HG03442 (cell line): ENCODE measurements around the gene METTL2B.
"Not testable (repeated sequence)": the region's sequence is repeated elsewhere in the genome, so short reads cannot be mapped to it uniquely, and the experiment has no call there.

Experiments used
- ATAC-seq: cut with Tn5 transposase; IDR thresholded peaks from one replicate; pipeline ENCODE4 v1.9.1; 2021; ENCODE audit warnings: mild to moderate bottlenecking, moderate library complexity; ENCODE audit not compliant: unreplicated experiment

Gene METTL2B

DNA sequence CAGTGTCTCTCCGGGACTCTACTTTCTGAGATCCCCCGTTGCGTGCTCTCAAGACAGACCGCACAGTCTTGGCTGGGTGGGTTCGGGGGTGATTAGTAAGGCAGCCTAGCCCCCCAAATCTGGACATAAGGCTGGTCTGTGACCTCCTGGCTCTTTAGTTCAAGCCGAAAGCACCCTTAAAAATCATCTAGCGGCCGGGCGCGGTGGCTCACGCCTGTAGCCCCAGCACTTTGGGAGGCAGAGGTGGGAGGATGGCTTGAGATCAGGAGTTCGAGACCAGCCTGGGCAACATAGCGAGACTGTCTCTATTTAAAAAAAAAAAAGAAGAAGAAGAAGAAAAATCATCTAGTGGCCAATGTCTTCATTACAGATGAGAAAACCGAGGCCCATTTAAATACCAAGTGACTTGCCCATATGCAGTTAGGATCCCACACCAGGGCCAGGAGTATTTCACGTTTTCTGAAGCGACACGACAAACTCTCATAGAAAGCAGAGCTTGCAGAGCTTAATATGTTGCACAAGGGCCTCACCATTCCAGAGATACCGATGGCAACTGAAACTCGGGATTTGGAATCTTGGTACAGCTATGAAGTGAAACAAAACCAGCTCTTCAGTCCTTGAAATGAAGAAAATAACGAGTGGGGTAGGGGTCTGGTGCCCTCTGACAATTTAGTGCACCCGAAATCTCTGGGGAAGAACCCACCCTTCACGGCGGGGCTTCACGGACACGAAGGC is 21.6 kb upstream of the METTL2B start:
- no peak for ATAC-seq

DNA sequence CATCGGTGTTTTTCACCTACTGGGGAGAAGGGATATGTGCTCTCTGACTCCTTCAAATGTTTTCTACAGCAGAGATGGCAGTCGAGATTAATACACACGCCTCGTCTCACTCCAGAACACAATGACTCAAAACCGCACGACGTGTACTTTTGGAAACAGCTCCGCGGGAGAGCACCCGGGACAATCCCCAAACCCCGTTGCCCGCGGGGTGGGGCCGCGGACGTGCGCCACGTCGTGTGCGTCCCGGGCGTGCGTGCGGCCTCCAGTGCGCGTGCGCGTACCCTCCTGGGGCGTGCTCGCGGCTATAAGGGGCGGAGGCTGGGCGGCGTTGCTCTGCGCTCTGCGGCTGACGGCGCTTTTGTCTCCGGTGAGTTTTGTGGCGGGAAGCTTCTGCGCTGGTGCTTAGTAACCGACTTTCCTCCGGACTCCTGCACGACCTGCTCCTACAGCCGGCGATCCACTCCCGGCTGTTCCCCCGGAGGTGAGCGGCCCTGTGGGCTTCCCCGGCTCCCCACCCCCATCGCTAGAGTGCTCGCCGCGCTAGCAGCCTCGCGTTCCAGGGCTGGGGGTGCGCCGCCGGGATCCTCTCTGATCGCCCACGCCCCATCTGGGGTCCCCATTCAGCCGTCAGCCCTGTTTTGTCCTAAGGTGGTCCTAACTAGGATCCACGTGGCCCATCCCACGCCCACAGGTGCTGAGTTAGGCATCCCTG is 20.8 kb upstream of the METTL2B start, which contains the start of gene HILPDA:
Gene HILPDA, plus strand, starts transcription at position 336 of the 712 bp plus-strand sequence. CDS start 1,391 bp downstream, outside the sequence.
- ATAC-seq = peak; percentile 85

DNA sequence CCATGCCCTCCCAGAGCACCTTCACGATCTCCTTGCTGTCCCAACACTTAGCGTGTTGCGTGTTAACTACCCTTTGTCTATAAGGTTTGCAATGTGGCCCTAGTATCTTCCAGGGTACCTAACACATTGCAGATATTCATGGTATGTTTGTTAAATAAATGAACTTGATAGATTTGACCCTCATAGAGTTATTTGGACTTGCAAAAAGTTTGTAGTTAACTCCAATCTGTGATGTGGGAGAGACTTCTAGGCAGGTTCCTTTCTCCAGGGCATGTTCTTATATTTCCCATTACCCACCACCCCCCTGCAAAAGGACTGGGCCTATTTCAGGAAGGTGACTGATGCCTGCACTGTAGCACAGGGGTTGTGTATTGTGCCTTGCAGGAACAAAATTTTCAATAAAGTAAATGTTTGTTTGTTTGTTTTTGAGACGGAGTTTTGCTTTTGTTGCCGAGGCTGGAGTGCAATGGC is 20.3 kb upstream of the METTL2B start:
- ATAC-seq = no peak

DNA sequence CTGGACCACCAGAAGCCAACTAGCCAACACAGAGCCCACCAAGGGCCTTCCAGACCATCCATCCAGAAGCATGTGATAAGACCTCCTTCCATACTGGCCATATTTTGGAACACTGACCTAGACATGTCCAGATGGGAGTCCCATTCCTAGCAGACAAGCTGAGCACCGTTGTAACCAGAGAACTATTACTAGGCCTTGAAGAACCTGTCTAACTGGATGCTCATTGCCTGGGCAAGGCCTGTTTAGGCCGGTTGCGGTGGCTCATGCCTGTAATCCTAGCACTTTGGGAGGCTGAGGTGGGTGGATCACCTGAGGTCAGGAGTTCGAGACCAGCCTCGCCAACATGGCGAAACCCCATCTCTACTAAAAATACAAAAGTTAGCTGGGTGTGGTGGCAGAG is 19.2 kb upstream of the METTL2B start:
- ATAC-seq = not testable (repeated sequence)

DNA sequence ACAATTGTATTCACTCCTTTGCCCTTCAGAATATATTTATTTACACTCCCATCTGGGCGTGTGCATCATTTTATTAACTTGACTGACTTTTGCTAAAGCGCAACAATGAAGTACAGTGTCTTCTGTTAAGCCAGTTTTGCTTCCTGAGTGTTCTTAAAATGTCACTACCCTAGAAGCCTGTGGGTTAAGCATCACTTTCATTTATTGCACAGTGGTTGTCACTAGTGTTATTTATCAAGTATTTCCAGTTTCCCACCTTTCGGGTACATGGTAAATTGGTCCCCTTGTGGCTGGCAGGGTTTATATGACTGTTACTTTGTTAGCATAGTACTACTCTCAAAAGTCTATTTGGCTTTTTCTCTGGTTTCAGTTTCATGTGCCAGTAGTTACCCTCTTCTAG is 17.6 kb upstream of the METTL2B start:
- peak; percentile 20 for ATAC-seq

DNA sequence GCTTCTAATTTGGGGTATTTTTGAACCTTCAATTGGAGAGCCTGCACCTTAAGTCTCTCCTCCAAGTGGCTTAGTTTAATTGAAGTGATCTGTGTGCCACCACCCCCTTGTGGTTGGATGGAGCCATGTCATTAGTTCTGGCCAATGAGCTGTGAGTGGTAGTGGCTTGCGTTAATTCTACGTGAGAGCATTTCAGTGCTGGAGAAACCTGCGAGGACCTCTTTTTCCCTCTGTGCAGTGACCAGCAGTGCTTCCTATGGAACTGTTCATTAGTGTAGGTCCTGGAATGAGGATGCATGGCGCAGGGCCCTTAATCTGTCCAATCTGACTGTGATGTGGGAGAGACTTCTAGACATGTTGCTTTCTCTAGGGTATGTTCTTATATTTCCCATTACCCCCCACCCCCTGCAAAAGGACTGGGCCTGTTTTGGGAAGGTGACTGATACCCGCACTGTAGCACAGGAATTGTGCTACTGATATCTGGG is 17.1 kb upstream of the METTL2B start:
- ATAC-seq = peak; percentile 40

DNA sequence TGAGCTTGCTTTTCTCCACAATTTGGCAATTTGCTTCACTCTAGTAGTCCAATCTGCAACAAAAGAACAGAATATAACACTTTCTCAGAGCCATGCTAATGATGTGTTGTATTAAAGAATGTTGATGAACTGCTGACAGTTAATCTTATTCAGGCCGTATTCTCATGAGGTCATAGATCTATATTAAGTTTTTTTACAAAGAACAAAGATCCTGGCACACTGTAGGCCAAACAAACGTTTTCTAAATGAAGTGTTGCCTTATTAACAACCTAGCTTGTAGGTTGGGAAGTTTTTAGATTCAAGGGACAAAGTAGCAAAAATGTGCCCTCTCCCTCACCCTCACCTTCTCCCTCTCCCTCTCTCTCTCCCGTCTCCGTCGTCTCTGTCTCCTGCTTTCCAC is 14.1 kb upstream of the METTL2B start:
- ATAC-seq = no peak

DNA sequence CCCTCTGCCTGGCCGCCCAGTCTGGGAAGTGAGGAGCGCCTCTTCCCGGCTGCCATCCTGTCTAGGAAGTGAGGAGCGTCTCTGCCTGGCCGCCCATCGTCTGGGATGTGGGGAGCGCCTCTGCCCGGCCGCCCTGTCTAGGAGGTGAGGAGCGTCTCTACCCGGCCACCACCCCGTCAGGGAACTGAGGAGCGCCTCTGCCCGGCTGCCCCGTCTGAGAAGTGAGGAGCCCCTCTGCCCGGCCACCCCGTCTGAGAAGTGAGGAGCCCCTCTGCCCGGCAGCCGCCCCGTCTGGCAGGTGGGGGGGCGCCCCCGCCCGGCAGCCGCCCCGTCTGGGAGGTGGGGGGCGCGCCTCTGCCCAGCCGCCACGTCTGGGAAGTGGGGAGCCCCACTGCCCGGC is 13.2 kb upstream of the METTL2B start:
- not testable (repeated sequence) for ATAC-seq

DNA sequence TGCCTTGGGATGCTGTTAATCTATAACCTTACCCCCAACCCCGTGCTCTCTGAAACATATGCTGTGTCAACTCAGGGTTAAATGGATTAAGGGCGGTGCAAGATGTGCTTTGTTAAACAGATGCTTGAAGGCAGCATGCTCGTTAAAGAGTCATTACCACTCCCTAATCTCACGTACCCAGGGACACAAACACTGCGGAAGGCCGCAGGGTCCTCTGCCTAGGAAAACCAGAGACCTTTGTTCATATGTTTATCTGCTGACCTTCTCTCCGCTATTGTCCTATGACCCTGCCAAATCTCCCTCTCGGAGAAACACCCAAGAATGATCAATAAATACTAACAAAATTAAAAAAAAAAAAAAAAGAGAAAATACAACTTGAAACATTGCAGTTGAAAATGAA is 12.6 kb upstream of the METTL2B start:
- ATAC-seq = not testable (repeated sequence)

DNA sequence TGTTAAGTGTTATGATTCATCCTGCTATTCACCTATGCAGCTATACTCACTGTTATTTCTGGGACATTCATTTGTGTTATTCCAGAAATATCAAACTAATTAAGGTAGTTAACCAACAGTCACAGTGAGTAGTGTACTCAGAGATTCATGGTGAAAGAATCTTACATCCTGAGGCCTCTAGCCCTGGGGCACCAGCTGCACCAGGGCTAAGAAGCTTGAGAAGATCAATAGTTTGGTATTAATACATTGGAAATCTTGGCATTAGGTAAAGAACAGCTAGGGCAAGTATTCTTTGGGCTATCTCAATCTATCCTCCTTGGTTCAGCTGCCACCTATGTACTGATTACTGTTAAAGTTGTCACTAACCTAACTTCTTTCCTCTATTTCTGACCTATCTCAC is 9.7 kb upstream of the METTL2B start:
- ATAC-seq = not testable (repeated sequence)

DNA sequence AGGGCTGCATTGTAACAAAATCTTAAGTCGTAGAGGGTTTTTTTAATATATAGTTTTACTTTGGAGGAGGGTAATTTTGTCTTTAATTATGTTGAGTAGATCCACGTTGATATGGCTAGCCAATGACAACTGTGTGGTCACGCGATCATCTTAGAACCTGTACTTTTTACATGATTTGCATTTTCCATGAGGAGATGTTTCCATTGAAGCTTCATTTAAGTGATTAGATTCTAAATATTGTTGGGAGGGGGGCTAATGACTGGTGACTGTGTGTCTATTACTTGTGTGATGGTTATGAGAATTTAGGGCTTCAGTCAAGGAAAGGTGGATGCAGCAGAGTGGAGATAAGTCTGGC is 765 bp downstream of the METTL2B start:
- not testable (repeated sequence) for ATAC-seq

DNA sequence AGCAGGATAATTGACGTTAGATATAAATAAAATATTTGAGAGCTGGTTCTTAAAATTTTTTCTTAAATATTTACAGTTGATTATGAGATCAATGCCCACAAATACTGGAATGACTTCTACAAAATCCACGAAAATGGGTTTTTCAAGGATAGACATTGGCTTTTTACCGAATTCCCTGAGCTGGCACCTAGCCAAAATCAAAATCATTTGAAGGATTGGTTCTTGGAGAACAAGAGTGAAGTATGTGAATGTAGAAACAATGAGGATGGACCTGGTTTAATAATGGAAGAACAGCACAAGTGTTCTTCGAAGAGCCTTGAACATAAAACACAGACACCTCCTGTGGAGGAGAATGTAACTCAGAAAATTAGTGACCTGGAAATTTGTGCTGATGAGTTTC is 2.5 kb downstream of the METTL2B start:
- not testable (repeated sequence) for ATAC-seq

DNA sequence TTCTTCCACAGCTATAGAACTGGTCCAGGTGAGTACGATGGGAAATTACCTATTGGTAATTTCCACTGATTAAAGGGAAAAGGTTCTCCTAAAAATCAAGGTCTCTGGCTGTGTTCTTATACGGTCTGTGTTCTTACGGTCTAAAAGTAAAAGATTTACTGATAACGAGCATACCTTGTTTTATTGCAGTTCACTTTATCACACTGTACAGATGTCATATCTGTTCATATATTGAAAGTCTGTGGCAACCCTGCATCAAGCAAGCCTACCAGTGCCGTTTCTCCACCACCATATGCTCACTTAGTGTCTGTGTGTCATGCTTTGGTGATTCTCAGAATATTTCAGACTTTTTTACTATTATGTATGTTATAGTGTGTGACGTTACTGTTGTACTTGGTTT is 11.6 kb downstream of the METTL2B start:
- ATAC-seq = not testable (repeated sequence)

DNA sequence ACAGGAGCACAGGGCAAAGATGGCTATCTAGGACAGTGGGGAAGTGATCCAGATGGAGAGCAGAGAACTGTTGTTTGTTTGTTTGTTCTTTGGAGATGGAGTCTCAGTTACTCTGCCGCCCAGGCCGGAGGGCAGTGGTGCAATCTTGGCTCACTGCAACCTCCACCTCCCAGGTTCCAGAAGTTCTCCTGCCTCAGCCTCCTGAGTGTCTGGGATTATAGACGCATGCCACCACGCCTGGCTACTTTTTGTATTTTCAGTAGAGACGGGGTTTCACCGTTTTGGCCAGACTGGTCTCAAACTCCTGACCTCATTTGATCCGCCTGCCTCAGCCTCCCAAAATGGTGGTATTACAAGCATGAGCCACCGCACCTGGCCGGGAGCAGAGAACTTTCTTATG is 20.9 kb downstream of the METTL2B start:
- no peak for ATAC-seq

DNA sequence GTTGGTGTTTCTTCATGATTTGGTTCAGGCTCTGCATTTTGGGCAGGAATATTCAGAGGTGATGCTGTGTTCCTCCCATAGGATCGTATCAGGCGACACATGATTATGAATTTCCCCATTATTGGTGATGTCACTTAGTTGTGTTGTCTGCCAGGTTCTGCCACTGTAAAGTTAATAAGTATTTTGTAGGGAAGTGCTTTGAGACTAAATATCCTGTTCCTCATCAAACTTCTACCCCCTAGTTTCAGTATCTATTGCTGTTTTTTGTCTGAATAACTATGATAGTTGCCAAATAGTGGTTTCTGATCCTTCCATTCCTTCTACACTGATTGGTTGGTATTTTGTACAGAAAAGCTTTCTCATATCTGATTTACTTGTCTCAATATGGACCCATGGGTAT is 28.9 kb downstream of the METTL2B start:
- not testable (repeated sequence) for ATAC-seq

DNA sequence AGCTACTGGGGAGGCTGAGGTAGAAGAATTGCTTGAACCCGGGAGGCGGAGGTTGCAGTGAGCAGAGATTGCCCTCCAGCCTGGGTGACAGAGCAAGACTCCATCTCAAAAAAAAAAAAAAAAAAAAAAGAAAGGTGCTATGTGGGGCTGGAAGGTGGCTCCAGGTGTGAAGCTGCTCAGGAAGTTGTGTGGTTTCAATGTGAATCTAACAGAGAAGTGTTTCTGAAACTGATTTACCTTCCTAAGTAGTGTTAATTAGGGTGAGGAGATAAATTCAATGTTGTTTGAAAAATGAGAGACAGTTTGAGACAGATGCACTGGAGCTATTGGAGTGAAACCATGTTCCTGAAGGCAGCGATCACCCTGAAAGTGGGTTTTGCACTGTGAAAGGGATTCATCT is 30.3 kb downstream of the METTL2B start:
- peak; percentile 40 for ATAC-seq

DNA sequence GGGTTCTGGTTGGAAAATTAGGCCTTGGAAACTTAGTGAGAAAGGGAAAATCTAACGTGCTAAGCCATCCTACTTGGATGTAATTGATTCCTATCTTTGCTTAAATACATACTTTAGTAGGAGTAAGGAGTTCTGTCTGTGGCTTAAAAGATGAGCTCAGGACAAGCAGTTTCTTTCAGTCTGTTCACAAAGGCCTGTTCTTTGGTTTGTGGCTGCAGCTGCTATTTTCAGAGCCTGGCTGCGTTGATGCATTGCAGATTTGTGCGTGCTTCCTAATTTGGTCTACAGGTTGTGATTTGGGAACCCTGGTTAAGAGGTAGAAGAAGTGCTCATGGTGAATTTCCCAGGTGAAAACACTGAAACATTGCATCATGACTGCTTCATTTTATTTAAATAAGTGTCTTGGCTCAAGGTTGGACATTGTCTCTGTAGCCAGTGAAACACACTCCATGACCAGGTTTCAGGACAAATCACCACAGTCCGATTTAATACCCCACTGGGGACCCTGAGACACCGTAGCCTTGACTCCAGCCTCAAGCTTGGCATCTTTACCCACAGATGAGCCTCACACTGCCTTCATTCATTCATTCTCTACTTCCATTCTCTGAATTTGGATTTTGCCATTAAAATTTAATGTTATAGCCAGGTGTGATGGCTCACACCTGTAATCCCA is 30.9 kb downstream of the METTL2B start:
- not testable (repeated sequence) for ATAC-seq

DNA sequence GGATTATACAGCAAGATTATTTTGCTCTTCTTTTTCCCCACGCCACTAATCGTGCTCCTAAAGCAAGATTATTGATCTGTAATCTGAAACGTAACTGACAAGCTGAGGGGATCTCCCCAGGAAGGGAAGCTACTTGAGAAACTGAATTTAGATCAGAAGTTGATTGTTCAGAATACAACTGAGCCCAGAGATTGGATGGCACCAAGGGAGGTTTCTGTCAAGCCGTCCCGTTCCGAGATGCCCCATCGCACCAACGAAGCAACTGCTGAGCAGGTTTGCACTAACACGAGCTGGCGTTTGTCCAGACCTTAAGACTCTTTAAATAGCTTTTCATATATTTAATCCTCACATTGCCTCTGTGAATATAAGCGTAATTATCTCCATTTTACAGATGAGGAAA is 35.1 kb downstream of the METTL2B start:
- not testable (repeated sequence) for ATAC-seq

DNA sequence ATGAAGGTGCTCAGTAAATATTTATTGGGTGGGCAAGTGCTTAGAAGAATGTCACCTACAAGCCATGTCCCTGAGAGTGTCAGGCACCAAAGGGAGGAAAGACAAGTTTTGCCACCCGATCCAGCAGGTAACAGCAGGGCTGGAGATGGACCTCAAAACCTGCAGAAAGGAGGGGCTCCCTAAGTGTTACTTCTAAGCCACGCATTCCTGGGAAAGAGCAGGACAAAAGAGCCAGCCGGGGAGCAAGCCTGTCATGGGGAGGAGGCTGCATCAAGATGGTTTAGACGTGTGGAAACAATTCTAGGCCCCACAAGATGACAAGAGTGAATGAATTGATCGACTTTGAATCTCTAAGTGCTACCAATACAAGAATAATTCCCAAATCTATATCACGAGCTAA is 38.7 kb downstream of the METTL2B start:
- ATAC-seq = not testable (repeated sequence)

DNA sequence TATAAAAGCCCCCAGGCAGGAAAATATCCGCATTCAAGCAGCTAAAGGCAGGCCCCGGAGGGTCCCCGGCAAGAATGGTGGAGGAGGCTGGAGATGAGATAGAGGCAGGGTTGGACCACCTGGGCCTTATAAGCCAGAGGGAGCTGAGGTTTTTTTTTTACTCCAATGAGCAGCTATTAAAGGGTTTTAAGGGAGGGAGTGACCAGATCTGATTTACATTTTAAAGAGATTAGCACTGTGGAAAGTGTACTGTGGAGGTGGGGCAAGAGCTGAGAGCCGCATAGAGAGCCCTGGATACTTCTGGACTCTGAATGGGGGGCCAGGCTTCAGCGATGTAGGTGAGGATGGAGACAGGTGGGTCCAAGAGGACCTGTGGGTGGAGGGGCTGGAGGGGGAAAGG is 40.5 kb downstream of the METTL2B start:
- not testable (repeated sequence) for ATAC-seq

DNA sequence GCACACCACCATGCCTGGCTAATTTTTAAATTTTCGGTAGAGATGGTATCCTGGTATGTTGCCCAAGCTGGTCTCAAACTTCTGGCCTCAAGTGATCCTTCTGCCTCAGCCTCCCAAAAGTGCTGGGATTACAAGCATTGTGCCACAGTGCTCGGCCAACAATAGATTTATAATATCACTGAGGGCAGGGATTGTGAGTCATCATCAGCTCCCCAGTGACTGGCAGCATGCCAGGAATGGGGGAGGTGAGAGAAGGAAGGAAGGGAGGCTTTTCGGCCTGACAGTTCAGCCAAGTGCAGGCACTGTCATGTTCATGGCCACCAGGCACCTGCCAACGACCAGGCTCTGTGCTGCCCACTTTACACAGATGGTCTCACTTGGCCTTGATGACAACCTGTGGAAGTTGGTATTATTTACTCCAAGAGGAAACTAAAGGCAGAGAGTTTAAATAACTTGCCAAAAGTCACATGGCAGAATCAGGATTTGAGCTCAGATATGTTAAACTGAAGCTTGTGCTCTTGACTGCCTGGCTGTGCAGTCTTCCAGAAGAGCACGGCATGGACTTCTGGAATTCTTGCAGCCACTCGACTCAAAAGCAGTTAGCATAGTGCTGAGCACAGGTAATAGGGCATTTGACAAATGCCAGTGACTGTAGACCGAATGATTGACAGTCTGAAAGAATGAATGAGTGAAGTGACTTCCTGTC is 46.8 kb downstream of the METTL2B start:
- ATAC-seq = not testable (repeated sequence)
